Neural crest cell (in vitro differentiated cells): ENCODE measurements around the gene ENDOV. TPM values are rescaled to one million over a fixed set of nuclear protein-coding genes. Genes with fewer than 3 reads are reported as not detected.

Source experiments
- DNase-seq: peaks from one replicate; pipeline ENCODE4 v3.0.0; 2021; ENCODE audit warnings: low read depth, mixed read lengths, low spot score
- H3K27ac Mint-ChIP-seq: one replicate; pipeline ENCODE4 v1.8.0; 2021; ENCODE audit warnings: mild to moderate bottlenecking, mixed read lengths; ENCODE audit not compliant: unreplicated experiment
- H3K27me3 Mint-ChIP-seq: 2 replicates; pipeline ENCODE4 v1.8.0; 2021; ENCODE audit warnings: low read depth, mild to moderate bottlenecking, mixed read lengths
- H3K36me3 Mint-ChIP-seq: 2 replicates; pipeline ENCODE4 v1.8.0; 2021; ENCODE audit warnings: low read depth, mild to moderate bottlenecking, mixed read lengths
- H3K4me1 Mint-ChIP-seq: 2 replicates; pipeline ENCODE4 v1.8.0; 2021; ENCODE audit warnings: mixed read lengths
- H3K4me3 Mint-ChIP-seq: one replicate; pipeline ENCODE4 v1.8.0; 2021; ENCODE audit warnings: mild to moderate bottlenecking, mixed read lengths
- H3K9me3 Mint-ChIP-seq: 2 replicates; pipeline ENCODE4 v1.8.0; 2021; ENCODE audit warnings: mixed read lengths
- total RNA-seq: library from RNA; stranded (reverse); gene quantifications from 2 replicates; pipeline ENCODE4 v1.2.1, GENCODE V29; 2021
- TF ChIP-seq, protein P1 (sequence below): fragments of 200-600 bp; sonication (generic); conservative IDR thresholded peaks from 2 replicates; pipeline ENCODE4 v1.5.0; 2021; ENCODE audit warnings: antibody characterized with exemption, mild to moderate bottlenecking

Gene ENDOV
- total RNA-seq, 1 donor from 2014 or later, result 38.0 TPM

DNA sequence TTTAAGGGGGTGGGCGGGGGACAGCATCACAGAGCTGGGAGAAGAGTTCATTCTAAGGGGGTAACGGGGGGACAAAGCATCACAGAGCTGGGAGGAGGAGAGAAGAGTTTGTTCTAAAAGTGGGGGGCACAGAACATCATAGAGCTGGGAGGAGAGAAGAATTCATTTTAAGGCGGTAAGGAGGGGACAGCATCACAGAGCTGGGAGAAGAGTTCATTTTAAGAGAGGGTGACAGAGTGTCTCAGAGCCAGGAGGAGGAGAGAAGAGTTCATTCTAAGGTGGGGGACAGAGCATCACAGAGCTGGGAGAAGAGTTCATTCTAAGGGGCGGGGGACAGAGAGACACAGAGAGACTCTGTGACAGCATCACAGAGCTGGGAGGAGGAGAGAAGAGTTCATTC is 27.8 kb downstream of the ENDOV start:
- Mint-ChIP-seq H3K27ac (no peak overlapping the region), H3K9me3 (no peaks in the 10 kb centered on the region), H3K27me3 (peaks cover 26% of the 10 kb centered on the region), H3K36me3 (no peaks in the 10 kb centered on the region), H3K4me3 (no peak overlapping the region), H3K4me1 (no peaks in the 10 kb centered on the region)
- no peak for DNase-seq
- TF ChIP-seq, protein P1, sequence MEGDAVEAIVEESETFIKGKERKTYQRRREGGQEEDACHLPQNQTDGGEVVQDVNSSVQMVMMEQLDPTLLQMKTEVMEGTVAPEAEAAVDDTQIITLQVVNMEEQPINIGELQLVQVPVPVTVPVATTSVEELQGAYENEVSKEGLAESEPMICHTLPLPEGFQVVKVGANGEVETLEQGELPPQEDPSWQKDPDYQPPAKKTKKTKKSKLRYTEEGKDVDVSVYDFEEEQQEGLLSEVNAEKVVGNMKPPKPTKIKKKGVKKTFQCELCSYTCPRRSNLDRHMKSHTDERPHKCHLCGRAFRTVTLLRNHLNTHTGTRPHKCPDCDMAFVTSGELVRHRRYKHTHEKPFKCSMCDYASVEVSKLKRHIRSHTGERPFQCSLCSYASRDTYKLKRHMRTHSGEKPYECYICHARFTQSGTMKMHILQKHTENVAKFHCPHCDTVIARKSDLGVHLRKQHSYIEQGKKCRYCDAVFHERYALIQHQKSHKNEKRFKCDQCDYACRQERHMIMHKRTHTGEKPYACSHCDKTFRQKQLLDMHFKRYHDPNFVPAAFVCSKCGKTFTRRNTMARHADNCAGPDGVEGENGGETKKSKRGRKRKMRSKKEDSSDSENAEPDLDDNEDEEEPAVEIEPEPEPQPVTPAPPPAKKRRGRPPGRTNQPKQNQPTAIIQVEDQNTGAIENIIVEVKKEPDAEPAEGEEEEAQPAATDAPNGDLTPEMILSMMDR, result no peak

DNA sequence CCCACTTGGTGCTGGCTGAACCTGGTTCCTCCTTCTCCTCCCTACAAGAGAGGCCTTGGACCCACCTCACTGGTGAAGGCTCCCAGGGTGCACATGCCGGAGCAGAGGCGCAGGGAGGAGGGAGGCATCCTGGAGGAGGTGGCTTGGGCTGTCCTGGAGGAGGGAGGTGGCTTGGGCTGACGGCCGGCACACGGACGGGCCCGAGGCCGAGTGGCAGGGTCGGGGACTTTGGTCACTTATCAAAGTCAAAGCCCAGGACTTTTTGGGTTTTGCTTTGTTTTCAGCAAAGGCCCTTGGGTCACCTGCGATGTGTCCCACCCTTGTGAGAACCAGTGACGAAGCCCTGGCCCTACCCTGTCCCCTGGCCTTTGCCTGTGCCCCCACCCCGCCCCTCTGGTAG is 28.5 kb downstream of the ENDOV start:
- H3K9me3 Mint-ChIP-seq, result no peaks in the 10 kb centered on the region
- TF ChIP-seq, protein P1, result no peak
- no peak overlapping the region for H3K27ac Mint-ChIP-seq
- no peaks in the 10 kb centered on the region for H3K4me1 Mint-ChIP-seq
- peaks cover 26% of the 10 kb centered on the region for H3K27me3 Mint-ChIP-seq
- no peak for DNase-seq
- H3K4me3 Mint-ChIP-seq, result no peak overlapping the region
- no peaks in the 10 kb centered on the region for H3K36me3 Mint-ChIP-seq

DNA sequence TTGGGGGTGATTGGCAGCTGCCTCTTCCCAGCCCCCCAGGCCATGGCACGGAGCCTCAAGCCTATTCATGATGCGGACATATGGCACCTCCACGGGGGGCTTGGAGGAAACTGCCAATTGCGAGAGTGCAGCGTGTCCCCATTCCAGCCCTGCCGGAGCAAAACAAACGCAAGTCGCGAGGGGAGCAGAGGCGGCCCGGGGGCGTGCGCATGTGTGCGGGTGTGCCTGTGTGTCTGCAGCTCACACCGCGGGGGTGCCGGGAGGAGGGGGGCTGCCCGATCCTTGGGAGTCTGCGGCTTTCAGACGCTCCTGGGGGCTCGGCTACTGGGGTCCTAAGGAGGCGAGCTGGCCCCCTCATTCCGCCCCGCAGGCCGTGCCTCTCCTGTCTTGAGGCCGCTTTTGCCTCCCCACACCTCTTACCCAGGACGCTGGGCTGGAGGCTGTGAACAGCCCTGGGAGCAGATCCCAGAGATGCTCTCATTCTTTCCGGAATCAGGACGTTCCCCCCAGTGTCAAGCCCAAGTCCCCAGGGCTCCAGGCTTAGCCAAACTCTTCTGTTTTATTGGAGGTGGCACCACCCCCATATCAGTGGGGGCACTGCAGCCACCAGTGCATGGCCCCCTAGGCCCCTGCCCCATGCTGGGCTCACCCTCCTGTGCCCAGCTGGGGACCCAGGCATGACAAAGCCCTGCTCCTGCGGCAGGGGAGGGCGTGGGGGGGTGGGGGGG is 29.1 kb downstream of the ENDOV start:
- Mint-ChIP-seq H3K9me3 (no peaks in the 10 kb centered on the region), H3K36me3 (no peaks in the 10 kb centered on the region), H3K4me3 (no peak overlapping the region), H3K27ac (no peak overlapping the region), H3K4me1 (no peaks in the 10 kb centered on the region), H3K27me3 (peaks cover 26% of the 10 kb centered on the region)
- TF ChIP-seq, protein P1, result no peak
- DNase-seq, result no peak

DNA sequence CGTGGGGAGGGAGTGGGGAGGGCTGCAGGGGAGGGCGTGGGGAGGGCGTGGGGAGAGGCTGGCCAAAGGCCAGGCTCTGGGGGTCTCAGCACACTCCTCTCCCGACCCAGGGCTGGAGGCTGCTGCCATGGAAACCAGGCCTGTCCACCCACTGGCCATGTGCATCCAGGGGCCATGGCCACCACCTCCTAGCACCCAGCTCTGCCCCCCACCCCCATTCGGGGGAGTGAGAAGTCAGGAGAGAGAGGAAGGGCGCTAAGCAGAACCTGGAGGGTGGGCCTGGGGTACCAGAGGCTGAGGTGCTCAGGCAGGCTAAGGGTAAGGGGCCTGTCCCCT is 29.6 kb downstream of the ENDOV start:
- Mint-ChIP-seq H3K9me3 (no peaks in the 10 kb centered on the region), H3K27ac (no peak overlapping the region), H3K36me3 (no peaks in the 10 kb centered on the region), H3K4me1 (no peaks in the 10 kb centered on the region), H3K4me3 (no peak overlapping the region), H3K27me3 (peaks cover 26% of the 10 kb centered on the region)
- TF ChIP-seq, protein P1, result no peak
- no peak for DNase-seq

DNA sequence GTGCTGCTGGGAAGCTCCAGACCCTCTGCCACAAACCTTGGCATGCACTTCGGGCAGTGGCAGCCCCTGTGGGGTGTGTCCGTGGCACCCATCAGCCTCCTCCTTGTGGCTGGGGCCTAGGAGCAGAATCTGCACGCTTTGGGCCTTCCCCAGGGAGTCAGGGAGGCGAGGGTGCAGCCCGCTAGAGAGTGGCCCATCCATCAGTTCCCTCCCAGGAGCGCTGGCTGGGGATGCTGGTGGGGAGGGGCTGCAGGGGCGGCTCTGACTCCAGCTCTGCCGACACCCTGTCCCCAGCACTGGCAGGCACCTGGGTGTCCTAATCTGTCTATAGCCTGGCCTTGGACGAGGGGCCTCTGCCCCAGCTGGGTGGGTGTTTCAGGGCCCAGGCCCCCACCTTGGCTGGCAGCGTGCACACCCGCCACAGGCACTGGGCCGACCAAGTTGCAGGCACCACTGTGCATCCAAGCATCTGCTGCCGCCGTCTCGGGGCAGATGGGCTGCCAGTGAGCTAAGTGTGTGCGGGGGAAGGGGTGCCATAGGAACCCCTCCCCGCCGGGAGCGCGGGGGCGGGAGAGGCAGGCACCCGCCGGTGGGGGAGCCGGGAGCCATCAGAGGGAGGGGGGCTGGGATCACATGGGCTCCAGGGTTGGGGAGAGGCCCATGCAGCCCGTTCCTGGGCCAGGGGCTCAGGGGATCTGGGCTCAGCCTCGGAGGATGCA is 30.2 kb downstream of the ENDOV start:
- DNase-seq, result no peak
- no peak overlapping the region for H3K4me3 Mint-ChIP-seq
- no peak overlapping the region for H3K27ac Mint-ChIP-seq
- H3K4me1 Mint-ChIP-seq, result no peaks in the 10 kb centered on the region
- TF ChIP-seq, protein P1, result no peak
- no peaks in the 10 kb centered on the region for H3K9me3 Mint-ChIP-seq
- H3K27me3 Mint-ChIP-seq, result peaks cover 26% of the 10 kb centered on the region
- no peaks in the 10 kb centered on the region for H3K36me3 Mint-ChIP-seq
